Stimulated activated CD4-positive, alpha-beta T cell treated with anti-CD3 and anti-CD28 coated beads, Interleukin-2, amount 100 ng/mL, for 4 hours (primary cell): ENCODE results near the gene TBPL1.
"Not testable (repeated sequence)": the region's sequence is repeated elsewhere in the genome, so short reads cannot be mapped to it uniquely, and the experiment has no call there.

Experiments used
- DNase-seq: peaks from one replicate; pipeline ENCODE4 v3.0.0-alpha.2; 2020; ENCODE audit warnings: low read depth

Gene TBPL1

DNA sequence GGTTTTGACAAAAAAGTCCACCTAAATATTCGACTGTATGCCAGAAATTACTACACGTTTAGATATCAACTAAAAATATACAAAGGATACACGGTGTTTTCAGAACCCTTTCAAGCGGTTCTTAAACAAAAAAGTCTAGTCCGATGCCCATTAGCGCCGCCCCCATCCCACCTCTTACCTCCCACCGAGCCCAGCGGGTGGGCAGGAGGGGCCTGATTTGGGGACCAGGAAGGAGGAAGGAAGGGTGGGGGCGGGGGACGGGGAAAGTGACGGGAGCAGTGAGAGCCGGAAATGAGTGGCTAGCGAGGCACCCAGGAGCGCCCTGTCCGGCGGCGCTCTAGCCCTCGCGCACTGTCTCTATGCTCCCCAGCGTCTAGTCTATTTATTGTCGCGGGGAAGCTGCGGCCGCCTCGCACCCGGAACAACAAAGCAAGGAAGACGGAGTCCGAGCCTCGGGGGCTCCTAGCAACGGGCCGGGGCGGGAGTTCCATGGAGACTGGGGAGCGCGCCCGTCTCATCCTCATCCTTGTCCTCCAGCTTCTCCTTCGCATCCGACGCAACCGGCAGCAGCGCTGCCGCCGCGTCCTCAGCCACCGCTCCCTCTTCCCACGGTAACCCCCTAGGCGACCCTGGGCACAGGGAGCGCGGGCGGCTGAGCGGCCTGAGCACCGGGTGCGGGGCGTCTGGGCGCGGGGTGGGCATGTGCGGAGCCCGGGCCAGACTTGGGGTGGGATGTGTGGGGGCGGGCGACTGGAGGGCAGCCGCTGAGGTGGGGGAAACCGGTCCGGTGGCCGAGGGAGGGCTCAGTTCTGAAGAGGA lies at the start of gene TBPL1:
Gene TBPL1, plus strand, starts transcription at position 410 of the 819 bp plus-strand sequence. CDS start 26,902 bp downstream, outside the sequence.
- DNase-seq: peak; percentile 92

DNA sequence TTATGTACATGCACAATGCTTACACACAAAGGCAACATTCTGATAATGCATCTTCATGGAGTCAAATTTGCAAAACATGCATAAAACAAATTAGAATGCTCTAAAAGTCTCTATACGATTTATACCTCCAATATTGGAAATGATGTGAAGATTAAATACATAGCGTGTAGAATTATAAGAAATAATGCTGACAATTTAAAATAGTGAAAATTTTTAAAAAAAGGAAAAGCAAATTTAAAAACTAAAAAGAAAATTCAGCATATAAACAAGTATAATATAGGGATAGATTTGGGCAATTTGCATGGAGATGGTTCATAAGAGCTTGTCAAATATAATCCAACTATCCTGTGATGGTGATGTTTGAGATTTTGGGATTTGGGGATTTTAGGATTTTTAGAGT lies 49.2 kb upstream of the TBPL1 start:
- DNase-seq: no peak

DNA sequence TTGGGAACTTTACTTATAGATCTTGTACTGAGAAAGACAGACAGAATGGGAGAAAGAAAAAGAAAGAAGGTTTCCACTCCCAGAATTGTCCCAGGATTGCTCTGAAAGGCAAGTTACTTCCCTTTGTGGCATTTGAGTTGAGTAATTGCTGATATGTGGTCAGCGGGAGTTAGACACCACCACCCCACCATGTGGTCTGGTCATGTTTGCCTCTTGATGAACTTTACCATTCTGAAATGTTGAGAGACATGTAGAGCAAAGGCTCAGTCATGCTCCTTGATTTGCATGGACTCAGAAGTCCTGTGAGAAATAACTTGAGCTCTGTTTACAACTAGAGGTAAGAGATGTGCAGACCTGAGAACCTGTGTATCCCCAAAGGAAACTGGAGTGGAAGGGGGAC lies 47.0 kb upstream of the TBPL1 start:
- no peak for DNase-seq

DNA sequence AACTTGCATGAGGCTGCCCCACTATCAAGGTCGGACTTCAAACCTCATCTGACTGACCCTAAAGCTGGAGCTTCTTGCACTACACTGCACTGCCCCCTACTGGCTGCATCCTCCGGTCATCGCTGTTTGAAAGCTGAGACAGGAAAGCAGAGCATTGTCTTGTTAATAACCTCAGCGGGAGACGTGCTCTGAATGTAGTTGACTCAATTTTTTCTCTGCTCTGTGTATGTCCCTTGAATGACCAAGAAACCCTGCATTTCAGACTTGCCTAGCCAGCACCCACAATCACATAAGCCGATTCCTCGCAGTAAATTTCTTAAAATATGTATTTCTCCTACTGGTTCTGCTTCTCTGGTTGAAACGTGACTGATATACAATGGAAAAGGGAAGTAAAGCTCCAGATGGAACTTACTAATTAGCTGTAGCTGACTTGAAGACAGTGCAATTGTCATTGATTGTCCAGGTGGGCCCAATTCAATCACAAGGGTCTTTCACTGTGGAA lies 36.3 kb upstream of the TBPL1 start:
- peak; percentile 57 for DNase-seq

DNA sequence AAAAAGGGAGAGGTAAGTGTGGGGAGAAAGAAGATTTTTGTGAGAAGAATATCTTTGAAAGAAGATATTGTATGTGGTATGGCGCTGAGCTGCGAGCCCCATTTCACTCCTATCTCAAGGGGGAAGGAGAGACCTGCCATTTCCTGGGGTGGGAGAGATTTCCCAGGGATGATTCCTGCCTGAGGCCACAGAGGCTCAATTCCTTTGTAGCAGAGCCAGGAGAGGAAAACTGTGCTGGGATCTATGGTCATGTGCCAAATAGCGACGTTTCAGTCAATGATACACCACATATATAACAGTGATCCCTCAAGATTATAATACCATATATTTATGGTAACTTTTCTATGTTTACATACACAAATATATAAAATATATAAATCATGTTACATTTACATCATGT lies 35.2 kb upstream of the TBPL1 start:
- DNase-seq: no peak

DNA sequence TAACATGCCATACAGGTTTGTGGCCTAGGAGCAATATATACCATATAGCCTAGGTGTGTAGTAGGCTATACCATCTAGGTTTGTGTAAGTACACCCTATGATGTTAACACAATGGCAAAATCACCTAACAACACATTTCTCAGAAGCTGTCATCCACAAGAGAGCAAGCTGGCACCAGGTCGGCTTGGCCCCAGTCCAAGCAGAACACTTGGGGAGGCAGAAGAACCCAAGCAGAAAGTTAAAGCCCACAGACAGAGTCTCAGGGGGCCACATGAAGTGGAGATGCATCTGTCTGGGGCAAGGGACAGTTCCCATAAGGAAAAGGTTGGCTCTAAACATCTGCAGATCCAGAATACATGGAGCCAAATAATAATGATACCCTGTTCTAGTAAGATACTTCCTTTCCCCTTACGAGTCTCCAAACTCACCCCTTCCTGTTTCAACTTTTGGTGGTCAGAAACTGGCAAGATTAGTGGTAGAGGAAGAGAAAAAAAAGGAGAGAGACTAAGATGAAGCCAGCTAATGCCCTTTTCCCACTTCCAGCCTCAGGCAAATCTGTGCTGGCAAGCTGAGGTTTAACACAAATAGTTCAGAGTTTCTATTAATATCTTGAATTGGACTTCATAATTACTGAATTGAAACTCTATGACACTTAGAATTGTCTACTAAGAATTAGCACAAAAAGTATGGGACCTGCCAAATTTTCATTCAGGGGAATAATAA lies 34.7 kb upstream of the TBPL1 start:
- DNase-seq: no peak

DNA sequence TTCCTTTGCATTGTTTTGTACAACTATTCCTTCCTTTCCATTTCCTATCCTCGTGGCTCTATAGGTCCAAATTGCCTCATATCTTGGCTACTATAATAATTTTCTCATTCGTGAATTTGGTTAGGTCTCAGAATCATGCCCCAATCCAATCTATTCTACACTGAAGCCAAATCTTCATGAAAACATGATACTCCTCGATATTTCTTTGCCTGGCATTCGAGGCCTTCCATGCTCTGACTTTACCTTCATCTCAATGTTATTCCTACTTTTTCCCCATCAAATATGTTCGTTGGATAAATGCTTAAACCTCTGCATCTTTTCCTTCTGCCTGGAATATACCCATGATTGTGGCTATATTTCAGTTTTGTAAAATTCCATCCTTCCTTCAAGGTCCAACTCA lies 33.7 kb upstream of the TBPL1 start:
- no peak for DNase-seq

DNA sequence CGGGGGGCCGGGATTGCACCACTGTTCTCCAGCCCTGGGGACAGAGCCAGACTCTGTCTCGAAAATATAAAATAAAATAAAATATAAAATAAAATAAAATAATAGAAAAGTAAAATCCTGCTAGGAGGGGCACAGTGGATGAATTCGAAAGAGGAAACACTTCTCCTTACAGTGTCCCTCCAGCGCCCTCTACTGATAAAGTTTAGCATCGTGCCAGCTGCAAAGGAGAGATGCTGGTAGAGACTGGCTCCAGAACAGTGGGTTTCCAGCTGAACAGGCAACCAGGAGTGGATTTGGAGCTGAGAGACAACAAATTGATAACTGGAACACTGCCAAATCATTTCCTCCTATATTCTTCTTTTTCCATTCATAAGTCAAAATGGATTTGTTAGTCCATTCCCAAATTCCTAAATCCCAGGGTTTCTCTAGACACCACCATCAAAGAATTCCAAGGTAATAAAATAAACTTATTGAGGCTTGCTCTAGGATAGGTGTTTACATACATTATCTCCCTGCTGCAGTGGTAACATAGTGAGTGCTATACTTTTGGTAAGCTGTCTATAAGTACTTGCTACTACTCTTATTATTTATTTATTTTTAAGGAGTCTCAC lies 31.7 kb upstream of the TBPL1 start:
- DNase-seq: peak; percentile 49

DNA sequence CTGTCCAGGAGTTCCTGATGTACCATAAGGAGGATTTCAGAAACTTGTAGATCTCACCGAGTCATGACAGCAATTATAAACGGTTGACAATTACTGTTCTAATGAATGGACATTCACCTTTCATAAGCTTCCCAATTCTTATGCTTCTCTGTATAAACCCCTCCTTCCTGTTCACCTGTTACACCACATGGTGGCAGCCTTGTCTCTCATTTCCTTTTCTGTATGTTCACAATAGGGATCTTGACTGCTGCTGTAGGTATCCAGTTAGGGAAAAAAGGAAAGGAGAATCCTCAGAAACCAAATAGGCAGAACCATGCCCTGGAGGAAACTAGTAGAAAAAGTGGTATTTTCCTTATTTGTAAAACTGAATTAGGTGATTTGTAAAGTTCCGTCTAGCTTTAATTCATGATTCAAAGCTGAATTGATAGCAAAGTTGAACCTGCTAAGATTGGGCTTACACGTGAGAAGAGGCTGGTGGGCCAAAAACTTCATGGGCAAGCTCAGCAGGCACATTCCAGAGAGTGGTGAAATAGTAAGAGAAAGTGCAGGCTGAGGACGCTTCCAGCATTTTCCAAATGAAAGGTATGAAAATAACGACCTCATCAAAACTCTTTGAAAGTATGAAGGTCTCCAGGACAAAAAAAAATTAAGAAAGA lies 29.0 kb upstream of the TBPL1 start:
- peak; percentile 37 for DNase-seq

DNA sequence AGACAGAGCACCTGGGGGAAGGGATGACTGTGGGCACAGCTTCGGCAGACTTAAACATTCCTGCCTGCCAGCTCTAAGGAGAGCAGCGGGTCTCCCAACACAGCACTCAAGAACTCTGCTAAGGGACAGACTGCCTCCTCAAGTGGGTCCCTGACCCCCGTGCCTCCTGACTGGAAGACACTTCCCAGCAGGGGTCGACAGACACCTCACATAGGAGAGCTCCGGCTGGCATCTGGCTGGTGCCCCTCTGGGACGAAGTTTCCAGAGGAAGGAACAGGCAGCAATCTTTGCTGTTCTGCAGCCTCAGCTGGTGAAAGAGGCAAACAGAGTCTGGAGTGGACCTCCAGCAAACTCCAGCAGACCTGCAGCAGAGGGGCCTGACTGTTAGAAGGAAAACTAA lies 21.8 kb upstream of the TBPL1 start:
- not testable (repeated sequence) for DNase-seq

DNA sequence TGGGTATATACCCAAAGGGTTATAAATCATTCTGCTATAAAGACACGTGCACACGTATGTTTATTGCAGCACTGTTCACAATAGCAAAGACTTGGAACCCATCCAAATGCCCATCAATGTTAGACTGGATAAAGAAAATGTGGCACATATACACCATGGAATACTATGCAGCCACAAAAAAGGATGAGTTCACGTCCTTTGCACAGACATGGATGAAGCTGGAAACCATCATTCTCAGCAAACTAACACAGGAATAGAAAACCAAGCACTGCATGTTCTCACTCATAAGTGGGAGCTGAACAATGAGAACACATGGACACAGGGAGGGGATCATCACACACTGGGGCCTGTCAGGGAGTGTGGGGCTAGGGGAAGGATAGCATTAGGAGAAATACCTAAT lies 16.7 kb upstream of the TBPL1 start:
- not testable (repeated sequence) for DNase-seq

DNA sequence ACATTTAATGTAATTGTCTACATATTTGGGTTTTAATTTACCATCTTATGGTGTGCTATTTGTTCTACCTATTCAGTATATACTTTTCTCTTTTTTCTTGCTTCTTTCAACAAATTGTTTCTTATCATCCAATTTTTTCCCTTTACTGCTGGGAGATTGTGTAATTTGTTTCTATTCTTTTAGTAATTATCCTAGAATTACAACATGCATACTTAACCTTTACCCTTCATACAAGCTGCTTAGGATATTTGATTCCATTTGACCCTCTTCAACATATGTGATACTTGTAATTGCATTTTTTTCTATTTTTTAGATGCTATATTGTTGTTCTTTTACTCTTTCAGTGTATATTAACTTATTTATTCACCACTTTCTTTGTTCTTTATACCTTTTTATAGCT lies 15.1 kb upstream of the TBPL1 start:
- no peak for DNase-seq

DNA sequence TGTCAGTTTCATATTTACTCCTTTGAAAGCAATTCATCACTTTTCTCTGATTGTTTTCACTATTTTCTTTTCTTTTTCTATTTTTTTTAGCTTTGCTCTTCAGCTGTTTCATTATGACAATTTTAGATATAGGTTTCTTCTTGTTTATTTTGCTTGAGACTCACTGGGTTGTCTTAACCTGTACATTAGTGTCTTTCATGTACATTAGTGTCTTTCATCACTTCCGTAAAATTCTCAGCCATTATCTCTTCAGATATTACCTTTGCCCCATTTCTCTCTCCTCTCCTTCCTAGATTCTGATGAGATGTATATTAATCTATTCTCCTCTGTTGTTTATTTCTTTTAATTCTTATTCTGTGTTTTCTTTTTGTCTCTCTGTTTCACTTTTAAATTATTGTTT lies 14.5 kb upstream of the TBPL1 start:
- no peak for DNase-seq

DNA sequence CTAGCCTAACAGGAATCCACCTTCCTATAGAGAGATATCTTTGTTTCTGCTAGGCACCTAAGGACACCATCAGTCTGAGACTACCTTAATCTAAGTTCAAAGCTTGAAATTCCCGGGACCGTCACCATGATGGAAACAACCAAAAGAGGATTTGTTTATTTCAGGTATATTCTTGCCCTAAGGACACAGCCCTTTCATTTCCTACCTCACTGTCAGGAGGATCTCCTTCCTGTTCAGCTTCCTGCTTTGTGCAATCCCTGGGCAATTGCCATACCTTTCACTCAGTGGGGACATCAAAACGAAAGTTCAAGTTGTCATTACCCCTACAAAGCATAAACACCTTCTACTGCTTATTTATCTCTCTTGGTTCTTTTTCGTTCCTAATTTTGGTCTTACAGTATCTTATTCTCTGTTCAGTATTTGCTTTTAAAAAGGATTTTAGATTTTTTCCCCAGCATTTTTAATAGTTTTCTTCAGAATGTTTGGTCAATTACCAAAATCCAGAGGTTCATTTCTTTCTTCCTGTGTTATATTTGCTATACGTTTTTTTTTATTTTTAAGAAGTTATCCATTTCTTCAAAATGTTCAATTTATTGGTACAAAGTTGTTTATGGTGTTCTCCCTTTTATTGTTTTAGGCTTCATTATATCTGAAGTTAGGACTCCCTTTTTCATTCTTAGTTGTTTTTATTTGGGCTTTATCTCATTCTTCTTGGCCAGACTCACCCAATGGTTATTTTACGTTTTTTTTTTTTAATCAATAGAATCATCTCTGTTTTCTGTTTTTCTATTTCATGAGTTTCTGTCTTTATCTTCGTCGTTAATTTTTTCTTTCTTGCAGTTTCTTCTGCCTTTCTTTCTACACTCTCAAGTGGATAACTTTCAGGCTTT lies 13.0 kb upstream of the TBPL1 start:
- no peak for DNase-seq

DNA sequence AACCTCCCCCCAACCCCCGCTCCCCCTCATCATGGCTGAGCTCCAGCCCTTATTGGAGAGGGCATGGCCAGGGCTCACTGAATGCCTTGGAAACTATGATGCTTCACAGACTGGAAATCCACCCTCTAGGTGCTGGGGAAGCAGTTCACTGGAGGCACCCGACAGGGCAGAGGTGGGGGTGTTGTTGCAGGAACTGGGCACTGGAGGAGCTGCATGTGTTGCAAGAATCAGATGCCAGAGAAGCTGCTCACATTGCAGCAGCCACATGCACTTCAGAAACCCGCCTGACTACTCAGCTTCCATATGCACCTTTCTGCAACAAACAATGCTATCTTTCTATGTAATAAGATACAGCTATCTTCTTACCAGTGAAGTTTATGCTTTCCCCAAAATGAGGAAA lies 7.9 kb upstream of the TBPL1 start:
- DNase-seq: no peak

DNA sequence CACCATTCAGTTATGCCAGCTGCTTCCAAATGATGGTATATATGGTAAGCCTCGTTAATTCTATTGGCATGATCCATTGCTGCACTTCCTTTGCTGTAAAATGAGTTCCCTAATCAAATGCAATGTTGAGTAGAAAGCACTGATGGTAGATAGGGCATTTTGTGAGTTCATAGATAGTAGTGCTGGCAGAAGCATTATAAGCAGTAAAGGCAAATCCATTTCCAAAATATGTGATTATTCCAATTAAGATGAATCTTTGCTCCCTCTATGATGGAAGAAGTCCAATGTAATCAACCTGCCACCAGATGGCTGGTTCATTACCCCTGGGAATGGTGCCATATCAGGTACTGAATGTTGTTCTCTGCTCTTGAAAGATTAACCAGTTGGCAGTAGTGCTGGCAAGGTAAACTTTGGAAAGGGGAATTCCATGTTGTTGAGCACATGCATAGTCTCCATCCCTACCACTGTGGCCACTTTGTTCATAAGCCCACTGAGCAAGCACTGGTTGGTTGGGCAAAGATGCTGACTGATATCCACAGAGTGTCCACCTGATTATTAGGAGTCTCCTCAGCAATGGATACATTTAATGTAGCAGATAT lies 5.6 kb upstream of the TBPL1 start:
- DNase-seq: no peak

DNA sequence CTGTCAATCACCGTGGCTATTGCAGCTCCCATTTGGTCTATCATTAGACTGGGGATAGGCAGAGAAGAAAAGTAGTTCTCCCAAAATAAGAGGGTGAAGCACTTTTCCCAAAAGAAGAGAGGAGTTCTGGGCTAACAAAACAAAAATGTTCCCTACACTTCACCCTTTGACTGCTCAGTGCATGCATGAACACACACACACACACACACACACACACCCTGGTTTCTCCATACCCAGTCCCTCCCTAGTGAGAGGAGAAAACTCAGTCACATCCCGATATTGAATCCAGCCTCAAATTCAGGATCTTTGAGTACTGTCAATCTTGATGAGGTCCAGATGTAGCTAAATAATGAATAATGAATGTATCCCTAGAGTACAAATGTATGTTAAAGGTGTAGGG lies 4.6 kb upstream of the TBPL1 start:
- DNase-seq: no peak

DNA sequence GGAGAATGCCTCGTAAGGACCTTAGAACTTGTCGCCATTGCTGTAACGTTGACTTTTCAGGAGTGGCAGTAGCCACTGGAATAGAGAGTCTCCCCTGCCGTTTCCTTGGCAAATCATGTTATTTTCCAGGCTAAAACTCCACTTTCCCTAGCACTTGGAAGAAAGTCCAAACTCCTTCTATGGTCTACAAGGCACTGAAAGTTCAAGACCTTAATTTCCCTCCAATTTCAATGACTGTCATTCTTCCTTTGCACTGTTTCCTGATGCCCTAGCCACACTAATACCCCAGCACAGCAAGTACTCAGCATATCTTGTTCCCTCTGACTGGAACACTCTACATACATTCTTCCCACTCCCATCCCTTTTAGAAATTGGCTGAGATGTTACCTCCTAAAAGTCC lies 1.8 kb upstream of the TBPL1 start:
- DNase-seq: no peak

DNA sequence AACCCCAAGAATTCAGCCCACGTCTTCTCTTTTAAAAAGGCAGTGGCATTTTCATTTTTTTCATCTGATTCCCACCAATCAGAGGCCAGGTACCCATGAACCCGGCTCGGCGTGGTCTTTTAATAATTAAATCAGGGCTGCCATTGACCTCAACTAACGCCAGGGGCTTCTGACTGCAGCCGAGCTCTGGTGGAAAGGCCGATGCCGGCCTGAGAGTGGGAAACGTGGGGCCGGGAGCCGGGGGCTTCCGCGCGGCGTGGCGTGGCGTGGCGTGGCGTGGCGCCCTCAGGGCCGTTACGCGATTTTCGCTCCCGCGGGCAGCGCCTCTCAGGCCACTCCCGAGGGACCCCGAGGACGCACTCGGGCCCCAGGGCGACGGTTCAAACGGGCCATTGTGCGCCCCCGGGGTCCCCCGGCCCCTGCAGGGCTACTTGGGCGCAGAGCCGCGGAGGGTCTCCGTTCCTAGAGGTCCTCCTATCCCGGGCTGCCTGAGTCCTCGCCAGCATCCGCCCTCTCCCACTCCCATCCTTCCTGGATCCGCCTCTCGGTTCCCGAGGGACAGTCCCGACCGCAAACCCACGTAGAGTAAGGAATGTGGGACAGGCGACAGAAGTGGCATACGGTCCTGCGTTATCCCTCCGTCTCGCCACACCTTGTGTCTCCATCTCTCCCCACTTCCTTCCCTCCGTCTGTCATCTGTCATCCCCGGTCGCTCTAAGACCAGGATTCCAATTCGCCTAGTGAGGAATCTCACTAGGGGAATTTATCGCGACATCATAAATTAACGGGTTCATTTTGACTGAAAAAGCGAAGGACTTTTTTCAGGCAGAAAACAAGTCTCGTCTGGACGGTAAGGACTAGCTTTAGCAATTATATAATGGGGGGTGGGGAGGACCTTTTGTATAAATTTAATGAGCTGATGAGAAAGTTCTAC lies 876 bp upstream of the TBPL1 start:
- peak; percentile 16 for DNase-seq
